Prostate gland (tissue), 2 donors: Measurements from ENCODE around the gene PFN3.

Experiments used
- POLR2A ChIP-seq: fragments of 450-650 bp; IDR thresholded peaks from one replicate; pipeline ENCODE4 v1.6.1; 2016; ENCODE audit warnings: antibody characterized with exemption, mild to moderate bottlenecking
- TF ChIP-seq, protein P1 (sequence below), 4 experiments: fragments of 200-600 bp in 2 of 4; fragments of 450-650 bp in 2 of 4; sonication (generic) in 2 of 4; IDR thresholded peaks; 1 replicate in 3 of 4; 2 replicates in 1 of 4; pipeline ENCODE4 v1.5.1; 2016 to 2019; ENCODE audit warnings: antibody characterized with exemption in 4 of 4, mild to moderate bottlenecking in 2 of 4, moderate library complexity in 2 of 4

- TF ChIP-seq, protein P1, sequence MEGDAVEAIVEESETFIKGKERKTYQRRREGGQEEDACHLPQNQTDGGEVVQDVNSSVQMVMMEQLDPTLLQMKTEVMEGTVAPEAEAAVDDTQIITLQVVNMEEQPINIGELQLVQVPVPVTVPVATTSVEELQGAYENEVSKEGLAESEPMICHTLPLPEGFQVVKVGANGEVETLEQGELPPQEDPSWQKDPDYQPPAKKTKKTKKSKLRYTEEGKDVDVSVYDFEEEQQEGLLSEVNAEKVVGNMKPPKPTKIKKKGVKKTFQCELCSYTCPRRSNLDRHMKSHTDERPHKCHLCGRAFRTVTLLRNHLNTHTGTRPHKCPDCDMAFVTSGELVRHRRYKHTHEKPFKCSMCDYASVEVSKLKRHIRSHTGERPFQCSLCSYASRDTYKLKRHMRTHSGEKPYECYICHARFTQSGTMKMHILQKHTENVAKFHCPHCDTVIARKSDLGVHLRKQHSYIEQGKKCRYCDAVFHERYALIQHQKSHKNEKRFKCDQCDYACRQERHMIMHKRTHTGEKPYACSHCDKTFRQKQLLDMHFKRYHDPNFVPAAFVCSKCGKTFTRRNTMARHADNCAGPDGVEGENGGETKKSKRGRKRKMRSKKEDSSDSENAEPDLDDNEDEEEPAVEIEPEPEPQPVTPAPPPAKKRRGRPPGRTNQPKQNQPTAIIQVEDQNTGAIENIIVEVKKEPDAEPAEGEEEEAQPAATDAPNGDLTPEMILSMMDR (IDR thresholded peaks at IDR 0.05), result no peak
- TF ChIP-seq POLR2A, result no peak
These were observed 36.9 kb downstream of the PFN3 start for GRCh38 chr5:177363565-177363964.
